K562 (cell line): ENCODE measurements around the gene FGF2. TPM values are rescaled to one million over a fixed set of nuclear protein-coding genes. Genes with fewer than 3 reads are reported as not detected.

Experiments used
- AFF1 ChIP-seq, 2 experiments: fragments of 450-650 bp; IDR thresholded peaks; 2 replicates each; pipeline ENCODE4 v1.6.1; 2018; ENCODE audit warnings: mild to moderate bottlenecking in 2 of 2, low read depth in 1 of 2; ENCODE audit not compliant: partially characterized antibody in 2 of 2
- ELF2 ChIP-seq: fragments of 250-450 bp; sonication (Bioruptor Pico); IDR thresholded peaks from 2 replicates; pipeline ENCODE4 v1.5.0; 2021; ENCODE audit warnings: mild to moderate bottlenecking
- ESRRB ChIP-seq: fragments of 250-450 bp; sonication (Bioruptor Pico); IDR thresholded peaks from 2 replicates; pipeline ENCODE4 v1.5.0; 2020; ENCODE audit warnings: mild to moderate bottlenecking, moderate library complexity, borderline replicate concordance
- GTF2F1 ChIP-seq: IDR thresholded peaks from 2 replicates; pipeline ENCODE4 v1.6.1; 2011; ENCODE audit warnings: low read depth, low read length, improper control_type of control experiment
- HBP1 ChIP-seq: fragments of 450-650 bp; formaldehyde crosslinking; IDR thresholded peaks from 2 replicates; pipeline ENCODE4 v1.4.0; 2022; ENCODE audit warnings: missing genetic modification characterization
- HEY1 ChIP-seq: fragments of 250-450 bp; sonication (Bioruptor Pico); IDR thresholded peaks from 2 replicates; pipeline ENCODE4 v1.5.0; 2020; ENCODE audit warnings: mild to moderate bottlenecking, moderate library complexity, borderline replicate concordance
- TFAM ChIP-seq: fragments of 250-450 bp; sonication (Bioruptor Pico); conservative IDR thresholded peaks from 2 replicates; pipeline ENCODE4 v1.5.0; 2021; ENCODE audit warnings: mild to moderate bottlenecking, moderate library complexity
- THRA ChIP-seq: fragments of 450-650 bp; IDR thresholded peaks from 2 replicates; pipeline ENCODE4 v1.6.1; 2017; ENCODE audit warnings: mild to moderate bottlenecking, moderate library complexity
- ZBTB40 ChIP-seq, 2 experiments: fragments of 450-650 bp in 1 of 2; sonication (generic) in 1 of 2; formaldehyde crosslinking in 1 of 2; IDR thresholded peaks; 2 replicates each; pipeline versions ENCODE4 v1.7.1 to v1.9.0; 2016 to 2022; ENCODE audit warnings: inconsistent platforms in 1 of 2, mild to moderate bottlenecking in 1 of 2, missing genetic modification reagents in 1 of 2
- ZC3H11A ChIP-seq: IDR thresholded peaks from 2 replicates; pipeline ENCODE4 v1.6.1; 2012; ENCODE audit warnings: low read depth, low read length, improper control_type of control experiment
- ZNF253 ChIP-seq: fragments of 250-450 bp; sonication (Bioruptor Pico); conservative IDR thresholded peaks from 2 replicates; pipeline ENCODE4 v1.6.1; 2021; ENCODE audit warnings: mild to moderate bottlenecking
- ZNF316 ChIP-seq: fragments of 450-650 bp; IDR thresholded peaks from 2 replicates; pipeline ENCODE4 v1.6.1; 2016
- ZSCAN29 ChIP-seq: fragments of 450-650 bp; IDR thresholded peaks from 2 replicates; pipeline ENCODE4 v1.6.1; 2017
- polyA plus RNA-seq, 8 experiments: library from polyadenylated mRNA; depleted of rRNA in 4 of 8; stranded (reverse) in 5 of 8; unstranded in 3 of 8; fragments of >200 nt; fragmentation: Nextera tagmentation in 2 of 8; fragmentation: Illumina TruSeq in 1 of 8; extraction: Ambion mirVana in 2 of 8; extraction: Trizol in 1 of 8; gene quantifications; 2 replicates each; pipeline versions ENCODE4 v1.2.1 to v1.2.3, GENCODE V29; 2011 to 2014; ENCODE audit warnings: inconsistent platforms in 1 of 8, missing spikeins in 1 of 8
- total RNA-seq, 7 experiments: library from RNA; depleted of rRNA in 6 of 7; stranded (reverse); fragments of >200 nt in 6 of 7; fragmentation: Illumina TruSeq in 2 of 7; extraction: Trizol in 2 of 7; gene quantifications; 2 replicates each; pipeline versions ENCODE4 v1.2.1 to v1.2.3, GENCODE V29; 2011 to 2021; ENCODE audit warnings: low replicate concordance in 1 of 7

The FGF2 gene
- total and polyA plus RNA-seq, 9 of the 15 experiments (the other 6 are each of a cell fraction or from before 2014, with no cell fraction given): 2.5 to 19.4 (median 9.2) TPM

- TF ChIP-seq ESRRB (CRISPR knock-in tag) (no peak), TFAM (CRISPR knock-in tag) (no peak), ZNF316 (no peak), ZNF253 (no peak), ZSCAN29 (no peak), AFF1 (IDR thresholded peaks at IDR 0.05; ENCODE audit: low read depth in 1 of 2, partially characterized antibody in 2 of 2) (peak in 1 of 2 experiments; percentile 22), THRA (no peak), ZBTB40 (IDR thresholded peaks at IDR 0.05) (peak; percentile 88), ZBTB40 (CRISPR knock-in tag; IDR thresholded peaks at IDR 0.05) (no peak), HBP1 (no peak), ZC3H11A (no peak), ELF2 (CRISPR knock-in tag) (no peak), GTF2F1 (no peak), HEY1 (CRISPR knock-in tag) (no peak)
Measured at GRCh38 chr4:122803788-122804208, 22.8 kb upstream of the FGF2 start (continued).
